Skeletal muscle tissue (tissue), 4 donors: ENCODE results near the gene COLEC12. TPM values are rescaled to one million over a fixed set of nuclear protein-coding genes. Genes with fewer than 3 reads are reported as not detected.

ENCODE experiments used
- H3K27ac ChIP-seq: one replicate; pipeline ENCODE4 v1.7.0; 2013; ENCODE audit warnings: mild to moderate bottlenecking, low read depth, low read length, inconsistent platforms
- H3K27me3 ChIP-seq, 3 donors: one replicate each; pipeline ENCODE4 v1.7.0; 2013; ENCODE audit warnings: low read length in 3 of 3; ENCODE audit not compliant: control insufficient read depth in 3 of 3, insufficient read depth in 3 of 3
- H3K36me3 ChIP-seq, 3 donors: one replicate each; pipeline ENCODE4 v1.7.0; 2013; ENCODE audit warnings: low read length in 3 of 3; ENCODE audit not compliant: control insufficient read depth in 3 of 3, insufficient read depth in 3 of 3
- H3K4me1 ChIP-seq, 3 donors: one replicate each; pipeline ENCODE4 v1.7.0; 2013; ENCODE audit warnings: low read length in 3 of 3, mild to moderate bottlenecking in 3 of 3; ENCODE audit not compliant: control insufficient read depth in 3 of 3, insufficient read depth in 3 of 3
- H3K4me3 ChIP-seq, 3 donors: one replicate each; pipeline ENCODE4 v1.7.0; 2013; ENCODE audit warnings: low read length in 3 of 3
- H3K9ac ChIP-seq, 3 donors: one replicate each; pipeline ENCODE4 v1.7.0; 2013; ENCODE audit warnings: low read length in 3 of 3, mild to moderate bottlenecking in 3 of 3, moderate library complexity in 2 of 3, low read depth in 1 of 3
- H3K9me3 ChIP-seq, 3 donors: one replicate each; pipeline ENCODE4 v1.7.0; 2013; ENCODE audit warnings: low read length in 3 of 3; ENCODE audit not compliant: control insufficient read depth in 3 of 3
- total RNA-seq: library from RNA; depleted of rRNA; stranded (reverse); fragments of >200 nt; gene quantifications from one replicate; pipeline ENCODE4 v1.2.3, GENCODE V29; 2014
- donor health status: Osteomylitis.

Gene COLEC12
- total RNA-seq, 1 donor from 2014 or later, result 39.1 TPM

GRCh38 chr18:306608-307255 lies 193.8 kb downstream of the COLEC12 start:
- H3K9ac ChIP-seq, result no peak overlapping the region
- H3K27ac ChIP-seq, result no peak overlapping the region
- H3K36me3 ChIP-seq, result no peaks in the 10 kb centered on the region

GRCh38 chr18:305003-305501 lies 195.4 kb downstream of the COLEC12 start:
- no peaks in the 10 kb centered on the region for H3K9me3 ChIP-seq
- H3K27me3 ChIP-seq, result no peaks in the 10 kb centered on the region
- no peak overlapping the region for H3K4me3 ChIP-seq
- H3K4me1 ChIP-seq, result peaks cover 0 to 2% (median 0%) of the 10 kb centered on the region in 3 donors
- H3K9ac ChIP-seq, result no peak overlapping the region
- no peaks in the 10 kb centered on the region for H3K36me3 ChIP-seq
- no peak overlapping the region for H3K27ac ChIP-seq

More at GRCh38 chr18:306608-307255, 193.8 kb downstream of the COLEC12 start:
- Histone ChIP-seq H3K4me1 (no peaks in the 10 kb centered on the region), H3K27me3 (no peaks in the 10 kb centered on the region), H3K4me3 (no peak overlapping the region), H3K9me3 (no peaks in the 10 kb centered on the region)

- peaks cover 0 to 2% (median 0%) of the 10 kb centered on the region in 3 donors for H3K4me1 ChIP-seq
- H3K4me3 ChIP-seq, result no peak overlapping the region
These were observed 196.9 kb downstream of the COLEC12 start for GRCh38 chr18:303607-304006.

GRCh38 chr18:303011-303410 lies 197.5 kb downstream of the COLEC12 start:
- no peak overlapping the region for H3K4me3 ChIP-seq
- no peaks in the 10 kb centered on the region for H3K9me3 ChIP-seq
- no peaks in the 10 kb centered on the region for H3K27me3 ChIP-seq
- peaks cover 0 to 2% (median 0%) of the 10 kb centered on the region in 3 donors for H3K4me1 ChIP-seq
- H3K9ac ChIP-seq, result no peak overlapping the region
- H3K36me3 ChIP-seq, result no peaks in the 10 kb centered on the region
- no peak overlapping the region for H3K27ac ChIP-seq

More at GRCh38 chr18:303607-304006, 196.9 kb downstream of the COLEC12 start:
- no peak overlapping the region for H3K27ac ChIP-seq
- H3K27me3 ChIP-seq, result no peaks in the 10 kb centered on the region
- H3K9ac ChIP-seq, result no peak overlapping the region
- H3K9me3 ChIP-seq, result no peaks in the 10 kb centered on the region
- H3K36me3 ChIP-seq, result no peaks in the 10 kb centered on the region

GRCh38 chr18:302097-302496 lies 198.4 kb downstream of the COLEC12 start:
- H3K4me1 ChIP-seq, result peaks cover 0 to 2% (median 0%) of the 10 kb centered on the region in 3 donors
- H3K4me3 ChIP-seq, result no peak overlapping the region
- H3K27ac ChIP-seq, result no peak overlapping the region
- no peak overlapping the region for H3K9ac ChIP-seq
- no peaks in the 10 kb centered on the region for H3K36me3 ChIP-seq
- no peaks in the 10 kb centered on the region for H3K9me3 ChIP-seq
- no peaks in the 10 kb centered on the region for H3K27me3 ChIP-seq

GRCh38 chr18:297936-298335 lies 202.6 kb downstream of the COLEC12 start:
- no peaks in the 10 kb centered on the region for H3K36me3 ChIP-seq
- H3K9me3 ChIP-seq, result no peaks in the 10 kb centered on the region
- no peak overlapping the region for H3K9ac ChIP-seq
- H3K27me3 ChIP-seq, result no peaks in the 10 kb centered on the region
- peaks cover 0 to 2% (median 0%) of the 10 kb centered on the region in 3 donors for H3K4me1 ChIP-seq
- H3K4me3 ChIP-seq, result no peak overlapping the region
- no peak overlapping the region for H3K27ac ChIP-seq

- no peaks in the 10 kb centered on the region for H3K9me3 ChIP-seq
- no peaks in the 10 kb centered on the region for H3K27me3 ChIP-seq
- H3K9ac ChIP-seq, result no peak overlapping the region
- no peak overlapping the region for H3K4me3 ChIP-seq
- no peak overlapping the region for H3K27ac ChIP-seq
- H3K4me1 ChIP-seq, result no peaks in the 10 kb centered on the region
- H3K36me3 ChIP-seq, result no peaks in the 10 kb centered on the region
These were observed 204.6 kb downstream of the COLEC12 start for GRCh38 chr18:295756-296490.

GRCh38 chr18:294566-294965 lies 205.9 kb downstream of the COLEC12 start:
- Histone ChIP-seq H3K4me3 (no peak overlapping the region), H3K4me1 (no peaks in the 10 kb centered on the region), H3K27ac (no peak overlapping the region), H3K9ac (no peak overlapping the region), H3K36me3 (no peaks in the 10 kb centered on the region), H3K9me3 (no peaks in the 10 kb centered on the region), H3K27me3 (no peaks in the 10 kb centered on the region)

- Histone ChIP-seq H3K4me1 (no peaks in the 10 kb centered on the region), H3K9me3 (no peaks in the 10 kb centered on the region), H3K36me3 (no peaks in the 10 kb centered on the region), H3K27ac (no peak overlapping the region), H3K9ac (no peak overlapping the region), H3K27me3 (peaks cover 0 to 3% (median 0%) of the 10 kb centered on the region in 3 donors), H3K4me3 (no peak overlapping the region)
These were observed 207.0 kb downstream of the COLEC12 start for GRCh38 chr18:293536-293935.

- Histone ChIP-seq H3K27ac (no peak overlapping the region), H3K4me3 (no peak overlapping the region), H3K27me3 (peaks cover 0 to 3% (median 0%) of the 10 kb centered on the region in 3 donors), H3K36me3 (no peaks in the 10 kb centered on the region), H3K4me1 (no peaks in the 10 kb centered on the region), H3K9me3 (no peaks in the 10 kb centered on the region), H3K9ac (no peak overlapping the region)
These were observed 208.2 kb downstream of the COLEC12 start for GRCh38 chr18:292271-292670.
